Measurements from ENCODE around the gene NFYC. TPM values are rescaled to one million over a fixed set of nuclear protein-coding genes. Genes with fewer than 3 reads are reported as not detected.

Gene NFYC
- total and polyA plus RNA-seq, 2 experiments from 2014 or later: 23.7 to 28.3 TPM

- Histone ChIP-seq H3K4me3 (no peak overlapping the region), H4K20me1 (ENCODE audit: insufficient read depth) (no peaks in the 10 kb centered on the region), H3K79me2 (ENCODE audit: insufficient read depth) (no peaks in the 10 kb centered on the region), H3K9me3 (ENCODE audit: low read depth) (no peaks in the 10 kb centered on the region), H3F3A (ENCODE audit: insufficient read depth) (no peaks in the 10 kb centered on the region), H3K36me3 (ENCODE audit: low read depth) (no peaks in the 10 kb centered on the region), H3K9me2 (ENCODE audit: insufficient read depth) (no peaks in the 10 kb centered on the region), H3K9ac (no peak overlapping the region), H3K27ac (no peak overlapping the region), H3K4me1 (ENCODE audit: insufficient read depth) (no peaks in the 10 kb centered on the region), H3K27me3 (replicated peaks; ENCODE audit: insufficient read depth) (peaks cover 11% of the 10 kb centered on the region; the same call in 1 of the 2 replicates), H2AFZ (no peak overlapping the region), H3K4me2 (ENCODE audit: unreplicated experiment) (no peak overlapping the region)
- 62 to 70% methylated on average over 15 of the region's 15 CpGs for WGBS, 2 experiments (ENCODE audit: low coverage in 1 of 2, low lambda C conversion rate in 2 of 2, missing lambda C conversion rate in 2 of 2)
- DNase-seq: no peak
- TF ChIP-seq EZH2 (IDR thresholded peaks at IDR 0.05; ENCODE audit: insufficient read depth, poor library complexity, severe bottlenecking): no peak
- no peak for TF ChIP-seq EZH2phosphoT487 (IDR thresholded peaks at IDR 0.05; ENCODE audit: insufficient read depth, low read depth)
- in situ Hi-C loops (cut with MboI): no loop called here
These were observed 42.4 kb upstream of the NFYC start for GRCh38 chr1:40648928-40649591.

GRCh38 chr1:40649592-40649930 is 41.9 kb upstream of the NFYC start:
- Histone ChIP-seq H3K79me2 (ENCODE audit: insufficient read depth) (no peaks in the 10 kb centered on the region), H3K27ac (no peak overlapping the region), H3K9me2 (ENCODE audit: insufficient read depth) (no peaks in the 10 kb centered on the region), H2AFZ (no peak overlapping the region), H3K4me3 (no peak overlapping the region), H4K20me1 (ENCODE audit: insufficient read depth) (no peaks in the 10 kb centered on the region), H3K36me3 (ENCODE audit: low read depth) (no peaks in the 10 kb centered on the region), H3K27me3 (replicated peaks; ENCODE audit: insufficient read depth) (peaks cover 11% of the 10 kb centered on the region; the same call in 1 of the 2 replicates), H3K9ac (no peak overlapping the region), H3K4me2 (ENCODE audit: unreplicated experiment) (no peak overlapping the region), H3F3A (ENCODE audit: insufficient read depth) (no peaks in the 10 kb centered on the region), H3K4me1 (ENCODE audit: insufficient read depth) (no peaks in the 10 kb centered on the region), H3K9me3 (ENCODE audit: low read depth) (no peaks in the 10 kb centered on the region)
- DNase-seq: no peak
- in situ Hi-C loops (cut with MboI): no loop called here
- WGBS, 2 experiments (ENCODE audit: low coverage in 1 of 2, low lambda C conversion rate in 2 of 2, missing lambda C conversion rate in 2 of 2): 64% methylated on average over 5 of the region's 5 CpGs
- no peak for TF ChIP-seq EZH2phosphoT487 (IDR thresholded peaks at IDR 0.05; ENCODE audit: insufficient read depth, low read depth)
- no peak for TF ChIP-seq EZH2 (IDR thresholded peaks at IDR 0.05; ENCODE audit: insufficient read depth, poor library complexity, severe bottlenecking)

- WGBS, 2 experiments (ENCODE audit: low coverage in 1 of 2, low lambda C conversion rate in 2 of 2, missing lambda C conversion rate in 2 of 2): 45 to 52% methylated on average over 4 of the region's 4 CpGs
- Histone ChIP-seq H3K4me1 (ENCODE audit: insufficient read depth) (no peaks in the 10 kb centered on the region), H3K27ac (no peak overlapping the region)
These were observed 41.4 kb upstream of the NFYC start for GRCh38 chr1:40650075-40650474.

GRCh38 chr1:40651138-40651857 is 40.2 kb upstream of the NFYC start:
- Histone ChIP-seq H3K9me2 (ENCODE audit: insufficient read depth) (no peaks in the 10 kb centered on the region), H2AFZ (no peak overlapping the region), H3K27me3 (replicated peaks; ENCODE audit: insufficient read depth) (peaks cover 15% of the 10 kb centered on the region; the same call in 1 of the 2 replicates), H3K27ac (no peak overlapping the region), H4K20me1 (ENCODE audit: insufficient read depth) (no peaks in the 10 kb centered on the region), H3K4me3 (no peak overlapping the region), H3K4me2 (ENCODE audit: unreplicated experiment) (no peak overlapping the region), H3K4me1 (ENCODE audit: insufficient read depth) (no peaks in the 10 kb centered on the region), H3K79me2 (ENCODE audit: insufficient read depth) (no peaks in the 10 kb centered on the region), H3K9me3 (ENCODE audit: low read depth) (no peaks in the 10 kb centered on the region), H3K36me3 (ENCODE audit: low read depth) (no peaks in the 10 kb centered on the region), H3K9ac (no peak overlapping the region), H3F3A (ENCODE audit: insufficient read depth) (no peaks in the 10 kb centered on the region)
- in situ Hi-C loops (cut with MboI): no loop called here
- WGBS, 2 experiments (ENCODE audit: low coverage in 1 of 2, low lambda C conversion rate in 2 of 2, missing lambda C conversion rate in 2 of 2): 67 to 69% methylated on average over 17 of the region's 17 CpGs
- DNase-seq: no peak
- no peak for TF ChIP-seq EZH2 (IDR thresholded peaks at IDR 0.05; ENCODE audit: insufficient read depth, poor library complexity, severe bottlenecking)
- no peak for TF ChIP-seq EZH2phosphoT487 (IDR thresholded peaks at IDR 0.05; ENCODE audit: insufficient read depth, low read depth)

More at GRCh38 chr1:40650075-40650474, 41.4 kb upstream of the NFYC start:
- Histone ChIP-seq H3K4me3 (no peak overlapping the region), H3F3A (ENCODE audit: insufficient read depth) (no peaks in the 10 kb centered on the region), H3K9ac (no peak overlapping the region), H3K4me2 (ENCODE audit: unreplicated experiment) (no peak overlapping the region), H3K9me3 (ENCODE audit: low read depth) (no peaks in the 10 kb centered on the region), H2AFZ (no peak overlapping the region), H3K36me3 (ENCODE audit: low read depth) (no peaks in the 10 kb centered on the region), H3K27me3 (replicated peaks; ENCODE audit: insufficient read depth) (peaks cover 11% of the 10 kb centered on the region; the same call in 1 of the 2 replicates), H4K20me1 (ENCODE audit: insufficient read depth) (no peaks in the 10 kb centered on the region), H3K9me2 (ENCODE audit: insufficient read depth) (no peaks in the 10 kb centered on the region), H3K79me2 (ENCODE audit: insufficient read depth) (no peaks in the 10 kb centered on the region)
- TF ChIP-seq EZH2 (IDR thresholded peaks at IDR 0.05; ENCODE audit: insufficient read depth, poor library complexity, severe bottlenecking) (no peak), EZH2phosphoT487 (IDR thresholded peaks at IDR 0.05; ENCODE audit: insufficient read depth, low read depth) (no peak)
- DNase-seq: no peak
- in situ Hi-C loops (cut with MboI): no loop called here
